ENCODE results near the gene GASK1A.

- TF ChIP-seq RCOR1 (IDR thresholded peaks at IDR 0.05; ENCODE audit: insufficient replicate concordance, low read length) (no peak), CTCF (conservative IDR thresholded peaks at IDR 0.05; ENCODE audit: low read depth, low read length) (no peak), NFE2L2 (IDR thresholded peaks at IDR 0.05; ENCODE audit: low read depth, low read length) (no peak), RAD21 (IDR thresholded peaks at IDR 0.05; ENCODE audit: low read length) (no peak), POLR2A (IDR thresholded peaks at IDR 0.05; ENCODE audit: low read depth, low read length) (no peak), MXI1 (IDR thresholded peaks at IDR 0.05; ENCODE audit: borderline replicate concordance, low read depth, low read length) (no peak), BHLHE40 (IDR thresholded peaks at IDR 0.05; ENCODE audit: low read depth, low read length) (no peak), FOS (IDR thresholded peaks at IDR 0.05; ENCODE audit: low read depth, low read length) (no peak), ELK1 (IDR thresholded peaks at IDR 0.05; ENCODE audit: borderline replicate concordance, low read depth, low read length) (no peak)
Measured at GRCh38 chr3:43025423-43025822, 46.3 kb downstream of the GASK1A start.

Data from IMR-90 (cell line).